ENCODE data around the gene SPINK5.
"Not testable (repeated sequence)": the region's sequence is repeated elsewhere in the genome, so short reads cannot be mapped to it uniquely, and the experiment has no call there.

Gene SPINK5

GRCh38 chr5:148063861-148064260 is at the start of gene SPINK5:
TSS of gene SPINK5 (plus strand) at chr5:148063980. CDS start at chr5:148064045, 65 bp downstream.
- no peak for DNase-seq (ENCODE audit: low spot score)

GRCh38 chr5:148014276-148014675 is 49.5 kb upstream of the SPINK5 start:
- DNase-seq (ENCODE audit: low spot score), result no peak

- DNase-seq (ENCODE audit: low spot score), result no peak
Measured at GRCh38 chr5:148020257-148020988, 43.4 kb upstream of the SPINK5 start.

- DNase-seq (ENCODE audit: low spot score), result no peak
Measured at GRCh38 chr5:148027505-148027904, 36.3 kb upstream of the SPINK5 start.

GRCh38 chr5:148029131-148029530 is 34.6 kb upstream of the SPINK5 start:
- no peak for DNase-seq (ENCODE audit: low spot score)

- no peak for DNase-seq (ENCODE audit: low spot score)
Measured at GRCh38 chr5:148033134-148033533, 30.6 kb upstream of the SPINK5 start.

- no peak for DNase-seq (ENCODE audit: low spot score)
Measured at GRCh38 chr5:148035676-148036075, 28.1 kb upstream of the SPINK5 start.

- DNase-seq (ENCODE audit: low spot score), result no peak
Measured at GRCh38 chr5:148042881-148043280, 20.9 kb upstream of the SPINK5 start.

- DNase-seq (ENCODE audit: low spot score), result no peak
Measured at GRCh38 chr5:148043705-148044104, 20.1 kb upstream of the SPINK5 start.

- not testable (repeated sequence) for DNase-seq (ENCODE audit: low spot score)
Measured at GRCh38 chr5:148055160-148055559, 8.6 kb upstream of the SPINK5 start.

- DNase-seq (ENCODE audit: low spot score), result no peak
Measured at GRCh38 chr5:148060309-148060708, 3.5 kb upstream of the SPINK5 start.

- no peak for DNase-seq (ENCODE audit: low spot score)
Measured at GRCh38 chr5:148060881-148061280, 2.9 kb upstream of the SPINK5 start.

- DNase-seq (ENCODE audit: low spot score), result no peak
Measured at GRCh38 chr5:148070621-148071020, 6.8 kb downstream of the SPINK5 start.

GRCh38 chr5:148072207-148072606 is 8.4 kb downstream of the SPINK5 start:
- no peak for DNase-seq (ENCODE audit: low spot score)

- DNase-seq (ENCODE audit: low spot score), result no peak
Measured at GRCh38 chr5:148075529-148075928, 11.7 kb downstream of the SPINK5 start.

GRCh38 chr5:148083203-148083602 is 19.4 kb downstream of the SPINK5 start:
- no peak for DNase-seq (ENCODE audit: low spot score)

GRCh38 chr5:148084269-148084668 is 20.5 kb downstream of the SPINK5 start:
- DNase-seq (ENCODE audit: low spot score), result no peak

- DNase-seq (ENCODE audit: low spot score), result no peak
Measured at GRCh38 chr5:148085310-148085709, 21.5 kb downstream of the SPINK5 start.

GRCh38 chr5:148085977-148086705 is 22.4 kb downstream of the SPINK5 start:
- no peak for DNase-seq (ENCODE audit: low spot score)

- no peak for DNase-seq (ENCODE audit: low spot score)
Measured at GRCh38 chr5:148090146-148090772, 26.5 kb downstream of the SPINK5 start.

GRCh38 chr5:148090773-148091250 is 27.0 kb downstream of the SPINK5 start:
- no peak for DNase-seq (ENCODE audit: low spot score)

GRCh38 chr5:148091991-148092964 is 28.5 kb downstream of the SPINK5 start:
- DNase-seq (ENCODE audit: low spot score), result no peak
